MCF 10A (cell line): Measurements from ENCODE around the gene PRDM2. TPM values are rescaled to one million over a fixed set of nuclear protein-coding genes. Genes with fewer than 3 reads are reported as not detected.

Source experiments
- BruUV-seq: library from RNA; stranded (reverse); fragments of 400-500 nt; replicated peaks from 2 replicates; lab custom pipeline; 2021; lab: Mats Ljungman, UMichigan
- CTCF ChIA-PET: fragments of 300-600 bp; sonication (Branson Sonifier 250); formaldehyde crosslinking; extraction: SDS; loops from one replicate; lab custom pipeline; 2021; ENCODE audit warnings: antibody characterized with exemption, inconsistent platforms; lab: Yijun Ruan, JAX
- POLR2A ChIA-PET: fragments of 300-600, 350-650 bp; sonication (Branson Sonifier 250); formaldehyde crosslinking; extraction: SDS; loops from one replicate; lab custom pipeline; 2020; ENCODE audit warnings: antibody characterized with exemption, inconsistent platforms; lab: Yijun Ruan, JAX
- DNase-seq: peaks from one replicate; pipeline ENCODE4 v3.0.0-alpha.2; 2018; ENCODE audit not compliant: unreplicated experiment
- H3K27ac Mint-ChIP-seq: one replicate; pipeline ENCODE4 v1.8.0; 2022; ENCODE audit warnings: mild to moderate bottlenecking, low read depth, mixed read lengths; ENCODE audit not compliant: unreplicated experiment
- H3K27me3 Mint-ChIP-seq: one replicate; pipeline ENCODE4 v1.8.0; 2022; ENCODE audit warnings: mixed read lengths; ENCODE audit not compliant: insufficient read depth, unreplicated experiment
- H3K36me3 Mint-ChIP-seq: one replicate; pipeline ENCODE4 v1.8.0; 2022; ENCODE audit warnings: mild to moderate bottlenecking, moderate library complexity, mixed read lengths; ENCODE audit not compliant: insufficient read depth, unreplicated experiment
- H3K4me1 Mint-ChIP-seq: one replicate; pipeline ENCODE4 v1.8.0; 2022; ENCODE audit warnings: mixed read lengths; ENCODE audit not compliant: insufficient read depth, unreplicated experiment
- H3K4me3 Mint-ChIP-seq: one replicate; pipeline ENCODE4 v1.8.0; 2022; ENCODE audit warnings: mild to moderate bottlenecking, moderate library complexity, mixed read lengths; ENCODE audit not compliant: unreplicated experiment
- H3K9me3 Mint-ChIP-seq: one replicate; pipeline ENCODE4 v1.8.0; 2022; ENCODE audit warnings: mixed read lengths; ENCODE audit not compliant: unreplicated experiment
- CTCF ChIP-seq: fragments of 200-600 bp; IDR thresholded peaks from one replicate; pipeline ENCODE4 v1.8.0; 2022; ENCODE audit warnings: antibody characterized with exemption, mild to moderate bottlenecking; ENCODE audit not compliant: unreplicated experiment
- intact Hi-C: fragments of 100-400 bp; cut with micrococcal nuclease; formaldehyde crosslinking; loops from 2 replicates; pipeline ENCODE4 v1.14.1; 2022
- total RNA-seq: library from RNA; stranded (reverse); gene quantifications from 2 replicates; pipeline ENCODE4 v1.2.3, GENCODE V29; 2022

Gene PRDM2
- total RNA-seq, 1 experiment from 2014 or later, result 26.6 TPM

- no peaks in the 10 kb centered on the region for H3K9me3 Mint-ChIP-seq
- intact Hi-C loops, result no loop called here
- CTCF ChIA-PET, result interaction anchor here (0.8 to 1.5 kb wide), 3 partner anchors 10 to 90 kb away, joined by 3 to 4 read pairs (median 3); no protein-coding TSS in a partner anchor
- POLR2A ChIA-PET, result interaction anchor here (1.0 kb wide), 1 partner anchor 53 kb away, joined by 3 read pairs; no protein-coding TSS in a partner anchor
- no peak for DNase-seq
- no peak overlapping the region for H3K4me3 Mint-ChIP-seq
- H3K36me3 Mint-ChIP-seq, result no peaks in the 10 kb centered on the region
- no peaks in the 10 kb centered on the region for H3K27me3 Mint-ChIP-seq
- H3K4me1 Mint-ChIP-seq, result peaks cover 56% of the 10 kb centered on the region
- no peak overlapping the region for H3K27ac Mint-ChIP-seq
- no peak for TF ChIP-seq CTCF
- BruUV-seq, result no TSS peak
These were observed 54.6 kb downstream of the PRDM2 start for GRCh38 chr1:13754510-13755103.

GRCh38 chr1:13756557-13757315, 56.7 kb downstream of the PRDM2 start:
- Mint-ChIP-seq H3K4me3 (no peak overlapping the region), H3K36me3 (no peaks in the 10 kb centered on the region), H3K9me3 (no peaks in the 10 kb centered on the region), H3K4me1 (peaks cover 51% of the 10 kb centered on the region), H3K27me3 (no peaks in the 10 kb centered on the region), H3K27ac (no peak overlapping the region)
- CTCF ChIA-PET, result interaction anchor here (0.6 to 0.7 kb wide), 2 partner anchors 84 to 364 kb away, joined by 4 read pairs; no protein-coding TSS in a partner anchor
- POLR2A ChIA-PET, result interaction anchor here (0.6 to 3.6 kb wide), 7 partner anchors 7 to 765 kb away, joined by 3 to 17 read pairs (median 3); no protein-coding TSS in a partner anchor
- intact Hi-C loops, result no loop called here
- DNase-seq, result no peak
- TF ChIP-seq CTCF, result no peak
- no TSS peak for BruUV-seq

GRCh38 chr1:13757693-13758092, 57.7 kb downstream of the PRDM2 start:
- POLR2A ChIA-PET, result interaction anchor here (0.6 to 3.6 kb wide), 6 partner anchors 8 to 764 kb away, joined by 3 to 17 read pairs (median 3); no protein-coding TSS in a partner anchor
- no peak for TF ChIP-seq CTCF
- Mint-ChIP-seq H3K27me3 (no peaks in the 10 kb centered on the region), H3K9me3 (no peaks in the 10 kb centered on the region), H3K4me3 (no peak overlapping the region), H3K4me1 (peaks cover 46% of the 10 kb centered on the region), H3K36me3 (no peaks in the 10 kb centered on the region), H3K27ac (no peak overlapping the region)
- intact Hi-C loops, result no loop called here
- CTCF ChIA-PET, result interaction anchor here (0.6 to 0.7 kb wide), 2 partner anchors 39 to 363 kb away, joined by 4 read pairs; no protein-coding TSS in a partner anchor
- no TSS peak for BruUV-seq
- DNase-seq, result no peak

- no peak overlapping the region for H3K4me3 Mint-ChIP-seq
- peak; percentile 16 for TF ChIP-seq CTCF
- CTCF ChIA-PET, result interaction anchor here (0.6 to 1.0 kb wide), 3 partner anchors 33 to 1218 kb away, joined by 3 to 7 read pairs (median 6); no protein-coding TSS in a partner anchor
- POLR2A ChIA-PET, result interaction anchor here (0.7 to 3.6 kb wide), 2 partner anchors 10 to 74 kb away, joined by 5 to 17 read pairs; no protein-coding TSS in a partner anchor
- no peaks in the 10 kb centered on the region for H3K36me3 Mint-ChIP-seq
- intact Hi-C loops, result no loop called here
- no peak overlapping the region for H3K27ac Mint-ChIP-seq
- H3K9me3 Mint-ChIP-seq, result no peaks in the 10 kb centered on the region
- no TSS peak for BruUV-seq
- no peak for DNase-seq
- no peaks in the 10 kb centered on the region for H3K27me3 Mint-ChIP-seq
- H3K4me1 Mint-ChIP-seq, result peaks cover 36% of the 10 kb centered on the region
These were observed 59.1 kb downstream of the PRDM2 start for GRCh38 chr1:13759072-13759471.
